ENCODE data around the gene CATSPER3. TPM values are rescaled to one million over a fixed set of nuclear protein-coding genes. Genes with fewer than 3 reads are reported as not detected.

The CATSPER3 gene
- total and polyA plus RNA-seq, 2 of the 13 experiments (the other 11 are each of a cell fraction or from before 2014, with no cell fraction given) = 0.33 to 0.37 TPM

GRCh38 chr5:135050244-135050767 is 82.6 kb downstream of the CATSPER3 start:
- no peaks in the 10 kb centered on the region for H3K36me3 ChIP-seq (replicated peaks in 1 of 2; ENCODE audit: control insufficient read depth in 1 of 2, insufficient read depth in 2 of 2, low read length in 2 of 2)
- FAIRE-seq (no peak), DNase-seq (ENCODE audit: low spot score) (no peak), ATAC-seq (no peak)
- H3K4me3 ChIP-seq (replicated peaks in 1 of 3; ENCODE audit: insufficient read depth in 1 of 3, low read depth in 2 of 3, low read length in 3 of 3) = no peak overlapping the region
- no peak overlapping the region for H3K4me2 ChIP-seq (ENCODE audit: low read depth, low read length)
- in situ Hi-C loops (cut with HindIII; ENCODE audit: extremely low pct_ligation_motif_present, low pct_unique_long_range_greater_than_20kb) = no loop called here
- no peaks in the 10 kb centered on the region for H3K79me2 ChIP-seq (ENCODE audit: insufficient read depth, low read length)
- H3K4me1 ChIP-seq (ENCODE audit: insufficient read depth, low read length) = peaks cover 25% of the 10 kb centered on the region
- H2AFZ ChIP-seq (ENCODE audit: low read length) = no peak overlapping the region
- no peaks in the 10 kb centered on the region for H4K20me1 ChIP-seq (ENCODE audit: insufficient read depth, low read length)
- intact Hi-C loops (cut with micrococcal nuclease; ENCODE audit: unreplicated experiment) = no loop called here
- ChIA-PET POLR2A (no interaction called here), CTCF (ENCODE audit: low intra/inter-chr PET ratio, low total read pairs) (no interaction called here)
- H3K9ac ChIP-seq (ENCODE audit: insufficient read depth, low read depth, low read length) = no peak overlapping the region
- BruUV-seq (replicated peaks) = no TSS peak
- no peak overlapping the region for H3K27ac ChIP-seq (ENCODE audit: extremely low read length, insufficient read depth, low read length)
- H3K27me3 ChIP-seq (ENCODE audit: control insufficient read depth in 1 of 2, insufficient read depth in 2 of 2, low read length in 2 of 2) = no peaks in the 10 kb centered on the region
- TF ChIP-seq, protein P1, sequence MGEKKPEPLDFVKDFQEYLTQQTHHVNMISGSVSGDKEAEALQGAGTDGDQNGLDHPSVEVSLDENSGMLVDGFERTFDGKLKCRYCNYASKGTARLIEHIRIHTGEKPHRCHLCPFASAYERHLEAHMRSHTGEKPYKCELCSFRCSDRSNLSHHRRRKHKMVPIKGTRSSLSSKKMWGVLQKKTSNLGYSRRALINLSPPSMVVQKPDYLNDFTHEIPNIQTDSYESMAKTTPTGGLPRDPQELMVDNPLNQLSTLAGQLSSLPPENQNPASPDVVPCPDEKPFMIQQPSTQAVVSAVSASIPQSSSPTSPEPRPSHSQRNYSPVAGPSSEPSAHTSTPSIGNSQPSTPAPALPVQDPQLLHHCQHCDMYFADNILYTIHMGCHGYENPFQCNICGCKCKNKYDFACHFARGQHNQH (CRISPR knock-in tag; IDR thresholded peaks at IDR 0.05) = no peak
- TF ChIP-seq ZKSCAN8 (CRISPR knock-in tag; IDR thresholded peaks at IDR 0.05; ENCODE audit: borderline replicate concordance) (no peak), DPF2 (CRISPR knock-in tag; IDR thresholded peaks at IDR 0.05; ENCODE audit: borderline replicate concordance, low read depth) (no peak), DMTF1 (CRISPR knock-in tag; IDR thresholded peaks at IDR 0.05) (no peak), FLYWCH1 (CRISPR knock-in tag; IDR thresholded peaks at IDR 0.05) (no peak), ZFP36 (IDR thresholded peaks at IDR 0.05; ENCODE audit: borderline replicate concordance, low read depth, low read length, partially characterized antibody) (no peak), EP300 (IDR thresholded peaks at IDR 0.05; ENCODE audit: low read depth in 2 of 2, low read length in 2 of 2) (no peak), EP300 (CRISPR knock-in tag; IDR thresholded peaks at IDR 0.05; ENCODE audit: borderline replicate concordance) (no peak), KDM2A (CRISPR knock-in tag; IDR thresholded peaks at IDR 0.05; ENCODE audit: borderline replicate concordance, low read depth) (no peak), ZNF616 (CRISPR knock-in tag; IDR thresholded peaks at IDR 0.05; ENCODE audit: low read depth) (no peak), ZBTB7B (CRISPR knock-in tag; IDR thresholded peaks at IDR 0.05) (no peak), ZNF552 (CRISPR knock-in tag; IDR thresholded peaks at IDR 0.05; ENCODE audit: borderline replicate concordance) (no peak)
- TF ChIP-seq, protein P2, sequence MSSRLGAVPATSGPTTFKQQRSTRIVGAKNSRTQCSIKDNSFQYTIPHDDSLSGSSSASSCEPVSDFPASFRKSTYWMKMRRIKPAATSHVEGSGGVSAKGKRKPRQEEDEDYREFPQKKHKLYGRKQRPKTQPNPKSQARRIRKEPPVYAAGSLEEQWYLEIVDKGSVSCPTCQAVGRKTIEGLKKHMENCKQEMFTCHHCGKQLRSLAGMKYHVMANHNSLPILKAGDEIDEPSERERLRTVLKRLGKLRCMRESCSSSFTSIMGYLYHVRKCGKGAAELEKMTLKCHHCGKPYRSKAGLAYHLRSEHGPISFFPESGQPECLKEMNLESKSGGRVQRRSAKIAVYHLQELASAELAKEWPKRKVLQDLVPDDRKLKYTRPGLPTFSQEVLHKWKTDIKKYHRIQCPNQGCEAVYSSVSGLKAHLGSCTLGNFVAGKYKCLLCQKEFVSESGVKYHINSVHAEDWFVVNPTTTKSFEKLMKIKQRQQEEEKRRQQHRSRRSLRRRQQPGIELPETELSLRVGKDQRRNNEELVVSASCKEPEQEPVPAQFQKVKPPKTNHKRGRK (CRISPR knock-in tag; IDR thresholded peaks at IDR 0.05) = no peak
- TF ChIP-seq, protein P3, sequence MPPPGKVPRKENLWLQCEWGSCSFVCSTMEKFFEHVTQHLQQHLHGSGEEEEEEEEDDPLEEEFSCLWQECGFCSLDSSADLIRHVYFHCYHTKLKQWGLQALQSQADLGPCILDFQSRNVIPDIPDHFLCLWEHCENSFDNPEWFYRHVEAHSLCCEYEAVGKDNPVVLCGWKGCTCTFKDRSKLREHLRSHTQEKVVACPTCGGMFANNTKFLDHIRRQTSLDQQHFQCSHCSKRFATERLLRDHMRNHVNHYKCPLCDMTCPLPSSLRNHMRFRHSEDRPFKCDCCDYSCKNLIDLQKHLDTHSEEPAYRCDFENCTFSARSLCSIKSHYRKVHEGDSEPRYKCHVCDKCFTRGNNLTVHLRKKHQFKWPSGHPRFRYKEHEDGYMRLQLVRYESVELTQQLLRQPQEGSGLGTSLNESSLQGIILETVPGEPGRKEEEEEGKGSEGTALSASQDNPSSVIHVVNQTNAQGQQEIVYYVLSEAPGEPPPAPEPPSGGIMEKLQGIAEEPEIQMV (CRISPR knock-in tag; IDR thresholded peaks at IDR 0.05; ENCODE audit: low read depth) = no peak
- no peaks in the 10 kb centered on the region for H3K9me3 ChIP-seq (ENCODE audit: low read length)
- WGBS (ENCODE audit: low lambda C conversion rate) = 97% methylated on average over 34 of the region's 45 CpGs
